Measurements from ENCODE around the gene TAS2R20. TPM values are rescaled to one million over a fixed set of nuclear protein-coding genes. Genes with fewer than 3 reads are reported as not detected.

TAS2R20 gene
- total and polyA plus RNA-seq, 8 donors = 0.35 to 11.6 (median 8.2) TPM; not detected in 4

DNA sequence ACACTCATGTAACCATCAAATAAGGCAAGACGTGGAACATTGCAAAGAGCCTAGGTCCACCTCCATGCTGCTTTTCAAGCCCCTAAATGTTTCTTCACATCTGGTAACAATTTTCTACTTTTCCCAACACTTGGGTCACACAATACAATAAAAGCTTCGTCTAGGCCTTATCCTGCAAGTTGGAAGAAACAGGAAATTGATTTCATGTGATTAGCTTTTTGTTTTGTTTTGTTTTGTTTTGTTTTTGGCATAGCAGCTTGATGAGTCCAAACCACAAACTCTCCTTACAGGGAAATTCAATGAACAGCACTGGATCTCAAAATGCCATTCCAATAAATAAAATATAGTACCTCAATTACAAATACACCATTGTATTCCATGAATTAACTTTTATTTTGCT, 30.7 kb downstream of the TAS2R20 start:
- H3K4me3 ChIP-seq = no peak overlapping the region
- intact Hi-C loops (cut with DNase I; ENCODE audit: low total_unique reads) = no loop called here
- no peak for DNase-seq
- no peaks in the 10 kb centered on the region for H3K27me3 ChIP-seq
- no peak overlapping the region for H3K27ac ChIP-seq
- H3K36me3 ChIP-seq = no peaks in the 10 kb centered on the region
- peaks cover 0 to 10% (median 2%) of the 10 kb centered on the region in 4 donors for H3K4me1 ChIP-seq
- 55 to 65% (median 61%) methylated on average over 2 of the region's 2 CpGs for WGBS, 5 donors
- no peaks in the 10 kb centered on the region for H3K9me3 ChIP-seq
- TF ChIP-seq CTCF (IDR thresholded peaks at IDR 0.05) (no peak), POLR2AphosphoS5 (IDR thresholded peaks at IDR 0.05) (no peak), EP300 (IDR thresholded peaks at IDR 0.05) (no peak)

GRCh38 chr12:10966314-10966713, 31.8 kb downstream of the TAS2R20 start:
- TF ChIP-seq EP300 (IDR thresholded peaks at IDR 0.05) (no peak), CTCF (IDR thresholded peaks at IDR 0.05) (no peak), POLR2A (IDR thresholded peaks at IDR 0.05) (no peak), POLR2AphosphoS5 (IDR thresholded peaks at IDR 0.05) (no peak)
- no peaks in the 10 kb centered on the region for H3K27me3 ChIP-seq
- no peaks in the 10 kb centered on the region for H3K36me3 ChIP-seq
- intact Hi-C loops (cut with DNase I; ENCODE audit: low total_unique reads) = no loop called here
- H3K4me3 ChIP-seq = no peak overlapping the region
- H3K9me3 ChIP-seq = no peaks in the 10 kb centered on the region
- H3K4me1 ChIP-seq = peaks cover 0 to 10% (median 2%) of the 10 kb centered on the region in 4 donors
- H3K27ac ChIP-seq = no peak overlapping the region
- no peak for DNase-seq

DNA sequence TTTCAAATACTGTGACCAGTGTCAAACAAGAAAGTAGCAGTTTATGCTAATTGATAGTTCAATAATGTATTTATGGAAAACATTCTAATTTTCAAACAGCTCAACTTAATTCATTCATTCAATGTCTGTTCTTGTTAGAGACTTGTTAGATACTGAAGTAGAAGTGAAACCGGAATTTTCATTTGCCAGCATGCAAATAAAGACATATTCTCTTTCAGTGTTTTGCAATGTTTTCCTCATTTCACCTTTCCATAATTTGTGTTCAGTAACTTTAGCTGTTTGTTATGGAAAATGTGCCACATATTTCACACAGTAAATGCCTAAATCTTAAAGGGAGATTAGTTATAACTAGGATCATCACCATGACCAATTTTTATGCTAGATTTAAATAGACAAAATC, 32.6 kb downstream of the TAS2R20 start:
- Histone ChIP-seq H3K27me3 (no peaks in the 10 kb centered on the region), H3K4me3 (no peak overlapping the region), H3K9me3 (no peaks in the 10 kb centered on the region), H3K36me3 (no peaks in the 10 kb centered on the region), H3K27ac (no peak overlapping the region), H3K4me1 (peaks cover 0 to 10% (median 2%) of the 10 kb centered on the region in 4 donors)
- TF ChIP-seq POLR2AphosphoS5 (IDR thresholded peaks at IDR 0.05) = no peak
- 95 to 100% (median 96%) methylated on average over 1 of the region's 1 CpG for WGBS, 5 donors
- no peak for DNase-seq
- intact Hi-C loops (cut with DNase I; ENCODE audit: low total_unique reads) = no loop called here

DNA sequence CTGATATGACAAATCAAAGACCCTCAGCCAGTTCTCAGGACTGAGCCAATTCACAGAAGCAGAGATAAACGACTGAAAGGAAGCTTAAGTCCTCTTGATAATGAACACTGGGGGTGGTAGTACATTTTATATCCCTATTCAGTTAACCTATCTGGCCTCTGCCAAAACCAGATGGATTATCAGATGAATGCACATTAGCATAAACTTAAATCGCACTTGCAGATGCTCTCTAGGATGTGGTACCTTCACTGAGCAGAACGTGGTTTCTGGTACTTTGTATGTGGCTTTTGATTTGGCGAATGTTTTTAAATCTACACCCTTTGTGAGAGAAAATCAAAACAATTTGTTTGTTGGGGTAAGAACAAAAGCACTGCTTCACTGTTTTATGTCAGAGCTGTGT, 37.9 kb downstream of the TAS2R20 start:
- no peak overlapping the region for H3K27ac ChIP-seq
- 69 to 77% (median 75%) methylated on average over 4 of the region's 4 CpGs for WGBS, 5 donors
- H3K4me3 ChIP-seq = no peak overlapping the region
- intact Hi-C loops (cut with DNase I; ENCODE audit: low total_unique reads) = no loop called here
- no peaks in the 10 kb centered on the region for H3K4me1 ChIP-seq
- H3K27me3 ChIP-seq = no peaks in the 10 kb centered on the region
- no peak for DNase-seq
- H3K36me3 ChIP-seq = no peaks in the 10 kb centered on the region
- TF ChIP-seq POLR2A (IDR thresholded peaks at IDR 0.05) = no peak
- no peak for TF ChIP-seq EP300 (IDR thresholded peaks at IDR 0.05)
- TF ChIP-seq POLR2AphosphoS5 (IDR thresholded peaks at IDR 0.05) = no peak
- no peak for TF ChIP-seq CTCF (IDR thresholded peaks at IDR 0.05)
- peaks cover 0 to 8% (median 0%) of the 10 kb centered on the region in 4 donors for H3K9me3 ChIP-seq

DNA sequence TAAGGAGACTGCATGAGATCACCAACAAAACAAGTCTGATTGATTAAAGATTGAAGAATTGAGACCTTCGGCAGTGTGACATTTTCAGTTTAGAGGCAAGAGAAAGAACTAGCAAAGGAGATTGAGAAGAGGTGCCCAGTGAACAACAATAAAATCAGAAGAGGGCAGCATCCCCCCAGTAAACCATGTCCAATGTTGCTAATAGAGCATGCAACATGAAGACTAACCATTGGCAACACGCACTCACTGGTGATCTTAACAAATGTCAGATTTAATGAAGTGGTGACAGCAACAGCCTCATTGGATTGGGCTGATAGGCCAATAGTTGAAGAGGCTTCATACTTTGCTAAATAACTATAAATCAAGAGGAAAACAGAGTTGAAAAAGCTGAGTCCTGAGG, 38.3 kb downstream of the TAS2R20 start:
- no peaks in the 10 kb centered on the region for H3K27me3 ChIP-seq
- peaks cover 0 to 9% (median 0%) of the 10 kb centered on the region in 4 donors for H3K9me3 ChIP-seq
- no peaks in the 10 kb centered on the region for H3K36me3 ChIP-seq
- 90 to 99% (median 94%) methylated on average over 2 of the region's 2 CpGs for WGBS, 5 donors
- TF ChIP-seq CTCF (IDR thresholded peaks at IDR 0.05) (no peak), EP300 (IDR thresholded peaks at IDR 0.05) (no peak), POLR2A (IDR thresholded peaks at IDR 0.05) (no peak), POLR2AphosphoS5 (IDR thresholded peaks at IDR 0.05) (no peak)
- no peak overlapping the region for H3K27ac ChIP-seq
- H3K4me1 ChIP-seq = no peaks in the 10 kb centered on the region
- no peak overlapping the region for H3K4me3 ChIP-seq
- intact Hi-C loops (cut with DNase I; ENCODE audit: low total_unique reads) = no loop called here
- DNase-seq = peak in 1 of 2 donors; percentile 8
